GM12864 (cell line): ENCODE measurements around the gene LENEP.

ENCODE experiments used
- DNase-seq: peaks from one replicate; pipeline ENCODE4 v3.0.0-alpha.2; 2011; ENCODE audit warnings: low read depth
- H3K4me3 ChIP-seq: 2 replicates; pipeline ENCODE4 v1.5.1; 2011; ENCODE audit warnings: mild to moderate bottlenecking, low read depth, low read length, control low read depth
- TF ChIP-seq, protein P1 (sequence below): IDR thresholded peaks from 2 replicates; pipeline ENCODE4 v1.5.1; 2011; ENCODE audit warnings: low read depth, mild to moderate bottlenecking, moderate library complexity, low read length, control low read depth, inconsistent platforms; ENCODE audit errors: missing control alignments

Gene LENEP

DNA sequence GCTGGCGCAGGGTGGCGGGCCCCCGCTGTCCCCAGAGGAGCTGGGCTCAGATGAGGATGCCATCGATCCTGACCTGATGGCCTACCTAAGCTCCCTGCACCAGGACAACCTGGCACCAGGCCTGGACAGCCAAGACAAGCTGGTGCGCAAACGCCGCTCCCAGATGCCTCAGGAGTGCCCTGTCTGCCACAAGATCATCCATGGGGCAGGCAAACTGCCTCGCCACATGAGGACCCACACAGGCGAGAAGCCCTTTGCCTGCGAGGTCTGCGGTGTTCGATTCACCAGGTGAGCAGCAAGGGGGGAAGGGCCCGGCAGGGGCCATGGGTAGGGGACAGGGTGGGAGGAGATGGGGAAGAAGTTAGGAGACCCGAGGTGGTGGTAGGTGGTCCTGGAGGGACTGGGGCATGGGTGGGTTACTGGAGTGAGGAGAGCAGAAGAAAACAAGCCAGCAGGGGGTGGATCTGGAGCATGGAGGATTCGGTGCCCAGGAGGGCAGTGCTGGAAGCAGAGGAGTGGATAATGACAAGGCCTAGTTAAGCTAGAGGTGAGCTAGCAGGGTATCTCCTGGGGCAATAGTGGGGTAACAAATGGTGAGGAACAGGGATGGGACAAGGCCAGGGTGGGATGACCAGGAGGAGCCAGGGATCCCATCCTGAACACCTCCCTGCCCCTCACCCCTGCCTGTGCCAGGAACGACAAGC is 22.3 kb downstream of the LENEP start:
- no peak for DNase-seq
- TF ChIP-seq, protein P1, sequence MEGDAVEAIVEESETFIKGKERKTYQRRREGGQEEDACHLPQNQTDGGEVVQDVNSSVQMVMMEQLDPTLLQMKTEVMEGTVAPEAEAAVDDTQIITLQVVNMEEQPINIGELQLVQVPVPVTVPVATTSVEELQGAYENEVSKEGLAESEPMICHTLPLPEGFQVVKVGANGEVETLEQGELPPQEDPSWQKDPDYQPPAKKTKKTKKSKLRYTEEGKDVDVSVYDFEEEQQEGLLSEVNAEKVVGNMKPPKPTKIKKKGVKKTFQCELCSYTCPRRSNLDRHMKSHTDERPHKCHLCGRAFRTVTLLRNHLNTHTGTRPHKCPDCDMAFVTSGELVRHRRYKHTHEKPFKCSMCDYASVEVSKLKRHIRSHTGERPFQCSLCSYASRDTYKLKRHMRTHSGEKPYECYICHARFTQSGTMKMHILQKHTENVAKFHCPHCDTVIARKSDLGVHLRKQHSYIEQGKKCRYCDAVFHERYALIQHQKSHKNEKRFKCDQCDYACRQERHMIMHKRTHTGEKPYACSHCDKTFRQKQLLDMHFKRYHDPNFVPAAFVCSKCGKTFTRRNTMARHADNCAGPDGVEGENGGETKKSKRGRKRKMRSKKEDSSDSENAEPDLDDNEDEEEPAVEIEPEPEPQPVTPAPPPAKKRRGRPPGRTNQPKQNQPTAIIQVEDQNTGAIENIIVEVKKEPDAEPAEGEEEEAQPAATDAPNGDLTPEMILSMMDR: no peak
- no peak overlapping the region for H3K4me3 ChIP-seq

DNA sequence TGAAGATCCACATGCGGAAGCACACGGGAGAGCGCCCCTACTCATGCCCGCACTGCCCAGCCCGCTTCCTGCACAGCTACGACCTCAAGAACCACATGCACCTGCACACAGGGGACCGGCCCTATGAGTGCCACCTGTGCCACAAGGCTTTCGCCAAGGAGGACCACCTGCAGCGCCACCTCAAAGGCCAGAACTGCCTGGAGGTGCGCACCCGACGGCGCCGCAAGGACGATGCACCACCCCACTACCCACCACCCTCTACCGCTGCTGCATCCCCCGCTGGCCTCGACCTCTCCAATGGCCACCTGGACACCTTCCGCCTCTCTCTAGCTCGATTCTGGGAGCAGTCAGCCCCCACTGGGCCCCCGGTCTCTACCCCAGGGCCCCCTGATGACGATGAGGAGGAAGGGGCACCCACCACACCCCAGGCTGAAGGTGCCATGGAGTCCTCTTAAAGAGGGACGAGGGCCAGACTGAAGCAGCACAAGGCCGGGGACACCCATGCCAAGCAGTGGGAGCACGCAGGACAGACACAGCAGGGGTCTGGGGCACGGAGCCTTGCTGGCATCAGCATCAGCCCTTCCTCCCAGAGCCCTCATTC is 22.9 kb downstream of the LENEP start:
- TF ChIP-seq, protein P1: no peak
- no peak overlapping the region for H3K4me3 ChIP-seq

DNA sequence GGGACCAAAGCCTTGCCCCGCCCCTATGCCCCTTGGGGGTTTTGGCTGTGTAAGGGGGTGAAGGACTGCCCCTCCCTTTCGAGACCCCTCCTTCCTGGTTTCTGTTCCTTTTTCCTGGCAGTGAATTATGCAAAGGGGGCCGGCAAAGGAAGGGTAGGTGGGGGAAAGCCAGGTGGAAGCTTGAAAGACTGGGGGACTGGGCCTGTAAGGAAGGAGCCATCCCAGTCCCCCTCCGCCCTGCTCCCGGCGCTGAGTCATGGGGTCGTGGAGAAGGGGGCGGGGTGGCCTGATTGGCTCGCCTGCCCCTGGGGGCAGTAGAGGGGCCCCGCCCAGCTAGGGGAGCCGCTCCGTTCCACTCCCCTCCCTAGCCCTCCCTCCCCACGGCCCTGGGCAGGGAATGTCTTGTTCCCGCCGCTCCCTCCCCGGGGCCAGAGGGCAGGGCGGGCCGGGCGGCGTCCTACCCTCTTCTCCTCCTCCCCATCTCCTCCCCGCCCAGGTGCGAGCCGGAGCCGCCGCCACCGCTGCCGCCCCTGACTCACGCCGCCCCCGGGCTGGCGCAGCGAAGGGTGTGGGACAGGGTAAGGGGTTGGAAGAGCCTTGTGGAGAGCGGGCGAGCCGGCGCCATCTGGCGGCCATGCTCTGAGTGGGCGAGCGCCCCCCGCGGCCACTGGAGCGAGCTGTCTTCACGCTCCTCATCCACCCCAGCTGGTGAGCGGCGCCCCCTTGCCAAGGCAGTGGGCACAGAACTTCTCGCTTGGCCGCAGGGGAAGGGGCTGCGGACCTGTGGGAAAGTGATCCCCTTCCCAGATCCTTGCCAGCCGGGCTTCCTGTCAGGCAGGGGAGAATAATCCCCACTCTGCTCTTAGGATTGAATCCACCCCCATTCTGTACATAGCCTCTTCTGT is 23.9 kb downstream of the LENEP start:
- DNase-seq: no peak
- peak overlapping the region; percentile 46 for H3K4me3 ChIP-seq
- TF ChIP-seq, protein P1: peak; percentile 100

More for the DNA sequence above, 22.9 kb downstream of the LENEP start:
- DNase-seq: no peak

DNA sequence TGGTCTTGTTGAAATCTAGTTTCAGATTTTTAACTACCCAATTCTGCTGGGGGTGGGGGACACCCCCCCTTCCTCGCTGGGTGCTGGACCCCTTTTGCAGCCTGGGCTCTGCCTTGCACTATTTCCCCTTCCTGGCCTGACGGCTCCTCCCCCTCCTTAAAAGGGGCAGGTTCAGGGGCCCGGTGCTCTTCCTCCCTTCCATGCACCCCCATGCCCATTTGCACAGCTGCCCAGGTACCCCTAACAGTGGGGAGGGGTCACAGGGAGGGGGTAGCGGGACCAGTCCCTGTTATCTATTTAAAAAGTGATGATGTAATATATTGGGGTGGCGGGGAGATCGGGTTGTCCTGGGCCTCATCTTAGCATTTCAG is 24.5 kb downstream of the LENEP start:
- no peak for DNase-seq
- TF ChIP-seq, protein P1: no peak
- H3K4me3 ChIP-seq: peak overlapping the region; percentile 46

DNA sequence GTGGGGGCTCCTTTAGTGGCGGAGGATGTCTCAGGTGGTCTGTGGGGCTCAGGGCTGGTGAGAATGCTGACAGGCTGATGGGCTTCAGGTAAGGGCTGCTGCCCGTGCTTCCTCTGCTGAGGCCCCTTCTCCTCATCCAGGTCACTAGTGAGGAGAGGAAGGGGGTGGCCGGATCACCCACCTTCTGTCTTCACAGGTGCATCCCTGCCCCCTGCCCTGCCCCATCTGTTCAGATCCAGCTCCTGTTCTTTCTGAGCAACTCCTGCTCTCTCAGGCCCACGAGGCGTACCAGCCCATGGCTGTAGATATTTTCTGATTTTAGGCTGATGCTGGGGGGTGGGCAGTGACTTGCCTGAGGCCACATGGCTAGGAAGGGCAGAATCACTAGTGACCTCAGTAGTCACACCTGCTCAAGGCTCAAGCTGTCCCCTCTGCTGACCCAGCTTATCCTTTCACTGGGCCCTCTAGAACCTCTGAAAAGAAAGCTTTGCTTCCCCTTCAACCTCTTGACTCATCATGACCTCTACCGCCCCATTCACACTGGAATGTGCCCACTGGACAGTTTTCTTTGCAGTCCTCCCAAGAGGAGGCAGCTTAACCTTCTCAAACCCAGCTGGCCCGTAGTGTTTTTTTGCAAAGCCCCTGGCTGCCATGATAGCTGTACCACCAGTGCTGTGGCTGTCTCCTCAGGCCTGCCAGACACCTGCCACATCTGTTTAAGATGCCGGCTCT is 25.4 kb downstream of the LENEP start:
- TF ChIP-seq, protein P1: no peak
- DNase-seq: no peak
- H3K4me3 ChIP-seq: no peak overlapping the region

DNA sequence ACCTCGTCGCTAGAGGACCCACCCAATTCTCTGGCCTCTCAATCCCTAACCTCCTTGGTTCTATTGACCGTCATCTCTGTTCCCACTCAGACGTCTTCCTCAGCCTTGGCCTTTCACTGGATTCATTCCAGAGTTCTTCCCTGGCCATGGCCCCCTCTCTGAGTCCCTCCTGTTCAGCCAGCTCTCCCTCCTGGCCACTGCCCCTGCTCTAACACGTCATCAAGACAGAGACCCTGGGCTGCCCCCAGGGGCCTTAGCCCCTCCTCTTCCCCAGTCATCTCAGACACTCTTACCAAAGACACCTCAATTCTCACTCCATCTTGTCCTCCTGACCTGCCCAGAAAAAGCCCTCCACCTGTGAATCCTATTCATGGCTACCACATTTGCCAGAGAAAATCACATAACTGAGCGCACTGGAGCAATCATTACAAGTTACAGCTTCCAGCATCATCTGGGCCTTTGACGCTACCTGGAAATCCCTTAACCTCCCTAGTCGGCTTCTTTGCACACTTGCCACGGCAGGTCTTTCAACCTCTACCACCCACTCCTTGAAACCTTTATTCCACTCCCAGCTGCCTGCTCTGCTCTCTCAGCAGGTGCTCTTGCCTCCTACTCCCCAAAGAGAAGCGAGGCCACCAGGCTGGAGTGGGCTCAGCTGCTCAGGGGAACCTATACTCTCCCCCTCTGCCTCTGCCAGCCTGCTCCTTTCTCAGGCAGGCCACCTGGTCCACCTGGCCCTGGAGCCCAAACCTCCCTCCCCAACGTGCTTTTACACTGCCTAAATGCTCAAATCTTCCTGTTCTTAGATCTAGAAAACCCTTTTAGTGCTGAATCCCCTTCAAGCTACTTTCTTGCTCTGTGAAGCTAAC is 26.2 kb downstream of the LENEP start:
- no peak for DNase-seq
- no peak overlapping the region for H3K4me3 ChIP-seq
- TF ChIP-seq, protein P1: no peak
